Calu3 (cell line): Measurements from ENCODE around the gene FMN1. TPM values are rescaled to one million over a fixed set of nuclear protein-coding genes. Genes with fewer than 3 reads are reported as not detected.

Source experiments
- BruUV-seq: library from RNA; stranded (reverse); fragments of 400-500 nt; replicated peaks from 2 replicates; lab custom pipeline; 2021; lab: Mats Ljungman, UMichigan
- CTCF ChIA-PET: fragments of 300-600 bp; sonication (Branson Sonifier 250); formaldehyde crosslinking; loops from one replicate; lab custom pipeline; 2022; ENCODE audit warnings: antibody characterized with exemption; lab: Charles Lee
- DNase-seq: peaks from one replicate; pipeline ENCODE4 v3.0.0; 2022
- H3K27ac Mint-ChIP-seq: one replicate; pipeline ENCODE4 v1.8.0; 2022; ENCODE audit warnings: mixed read lengths; ENCODE audit not compliant: unreplicated experiment
- H3K27me3 Mint-ChIP-seq: one replicate; pipeline ENCODE4 v1.8.0; 2022; ENCODE audit warnings: mixed read lengths; ENCODE audit not compliant: unreplicated experiment
- H3K36me3 Mint-ChIP-seq: one replicate; pipeline ENCODE4 v1.8.0; 2022; ENCODE audit warnings: mild to moderate bottlenecking, moderate library complexity, mixed read lengths; ENCODE audit not compliant: insufficient read depth, unreplicated experiment
- H3K4me1 Mint-ChIP-seq: one replicate; pipeline ENCODE4 v1.8.0; 2022; ENCODE audit warnings: mild to moderate bottlenecking, low read depth, mixed read lengths; ENCODE audit not compliant: unreplicated experiment
- H3K4me3 Mint-ChIP-seq: one replicate; pipeline ENCODE4 v1.8.0; 2022; ENCODE audit warnings: mild to moderate bottlenecking, low read depth, moderate library complexity, mixed read lengths; ENCODE audit not compliant: unreplicated experiment
- H3K9me3 Mint-ChIP-seq: one replicate; pipeline ENCODE4 v1.8.0; 2022; ENCODE audit warnings: low read depth, mixed read lengths; ENCODE audit not compliant: unreplicated experiment
- intact Hi-C: fragments of 100-400 bp; cut with micrococcal nuclease; formaldehyde crosslinking; loops from one replicate; pipeline ENCODE4 v1.10.0; 2022; ENCODE audit not compliant: unreplicated experiment
- total RNA-seq: library from RNA; stranded (reverse); gene quantifications from 2 replicates; pipeline ENCODE4 v1.2.3, GENCODE V29; 2022
- TF ChIP-seq, protein P1 (sequence below): fragments of 200-600 bp; IDR thresholded peaks from one replicate; pipeline ENCODE4 v1.8.0; 2022; ENCODE audit warnings: antibody characterized with exemption; ENCODE audit not compliant: unreplicated experiment

Gene FMN1
- total RNA-seq, 1 experiment from 2014 or later = 7.1 TPM

- intact Hi-C loops = no loop called here
- Mint-ChIP-seq H3K27ac (no peak overlapping the region), H3K36me3 (no peaks in the 10 kb centered on the region), H3K27me3 (no peaks in the 10 kb centered on the region), H3K4me1 (no peaks in the 10 kb centered on the region), H3K9me3 (no peaks in the 10 kb centered on the region), H3K4me3 (no peak overlapping the region)
- CTCF ChIA-PET = no interaction called here
- no peak for DNase-seq
- BruUV-seq = no TSS peak
- TF ChIP-seq, protein P1, sequence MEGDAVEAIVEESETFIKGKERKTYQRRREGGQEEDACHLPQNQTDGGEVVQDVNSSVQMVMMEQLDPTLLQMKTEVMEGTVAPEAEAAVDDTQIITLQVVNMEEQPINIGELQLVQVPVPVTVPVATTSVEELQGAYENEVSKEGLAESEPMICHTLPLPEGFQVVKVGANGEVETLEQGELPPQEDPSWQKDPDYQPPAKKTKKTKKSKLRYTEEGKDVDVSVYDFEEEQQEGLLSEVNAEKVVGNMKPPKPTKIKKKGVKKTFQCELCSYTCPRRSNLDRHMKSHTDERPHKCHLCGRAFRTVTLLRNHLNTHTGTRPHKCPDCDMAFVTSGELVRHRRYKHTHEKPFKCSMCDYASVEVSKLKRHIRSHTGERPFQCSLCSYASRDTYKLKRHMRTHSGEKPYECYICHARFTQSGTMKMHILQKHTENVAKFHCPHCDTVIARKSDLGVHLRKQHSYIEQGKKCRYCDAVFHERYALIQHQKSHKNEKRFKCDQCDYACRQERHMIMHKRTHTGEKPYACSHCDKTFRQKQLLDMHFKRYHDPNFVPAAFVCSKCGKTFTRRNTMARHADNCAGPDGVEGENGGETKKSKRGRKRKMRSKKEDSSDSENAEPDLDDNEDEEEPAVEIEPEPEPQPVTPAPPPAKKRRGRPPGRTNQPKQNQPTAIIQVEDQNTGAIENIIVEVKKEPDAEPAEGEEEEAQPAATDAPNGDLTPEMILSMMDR = no peak
Measured at GRCh38 chr15:33136353-33136752, 58.2 kb downstream of the FMN1 start.

- H3K27me3 Mint-ChIP-seq = no peaks in the 10 kb centered on the region
- H3K4me3 Mint-ChIP-seq = no peak overlapping the region
- no peaks in the 10 kb centered on the region for H3K36me3 Mint-ChIP-seq
- TF ChIP-seq, protein P1 = no peak
- intact Hi-C loops = no loop called here
- no TSS peak for BruUV-seq
- no peaks in the 10 kb centered on the region for H3K4me1 Mint-ChIP-seq
- CTCF ChIA-PET = no interaction called here
- no peak overlapping the region for H3K27ac Mint-ChIP-seq
- H3K9me3 Mint-ChIP-seq = no peaks in the 10 kb centered on the region
- DNase-seq = no peak
Measured at GRCh38 chr15:33135355-33135781, 59.1 kb downstream of the FMN1 start.

- Mint-ChIP-seq H3K27me3 (no peaks in the 10 kb centered on the region), H3K9me3 (no peaks in the 10 kb centered on the region), H3K36me3 (no peaks in the 10 kb centered on the region), H3K4me1 (no peaks in the 10 kb centered on the region), H3K4me3 (no peak overlapping the region), H3K27ac (no peak overlapping the region)
- BruUV-seq = no TSS peak
- peak; percentile 7 for DNase-seq
- TF ChIP-seq, protein P1 = peak; percentile 22
- CTCF ChIA-PET = interaction anchor here (1.1 kb wide), 1 partner anchor 46 kb away, joined by 6 read pairs; no protein-coding TSS in a partner anchor
- intact Hi-C loops = loop anchor here (1.0 to 2.0 kb wide), 2 partner anchors 47 to 110 kb away; no protein-coding TSS in a partner anchor
Measured at GRCh38 chr15:33132722-33133345, 61.7 kb downstream of the FMN1 start.

- H3K27me3 Mint-ChIP-seq = no peaks in the 10 kb centered on the region
Measured at GRCh38 chr15:33132233-33132580, 62.3 kb downstream of the FMN1 start.

More at GRCh38 chr15:33132233-33132580, 62.3 kb downstream of the FMN1 start:
- DNase-seq = no peak
- intact Hi-C loops = loop anchor here (1.0 to 2.0 kb wide), 2 partner anchors 46 to 109 kb away; no protein-coding TSS in a partner anchor
- Mint-ChIP-seq H3K4me3 (no peak overlapping the region), H3K4me1 (no peaks in the 10 kb centered on the region), H3K9me3 (no peaks in the 10 kb centered on the region), H3K27ac (no peak overlapping the region), H3K36me3 (no peaks in the 10 kb centered on the region)
- BruUV-seq = no TSS peak
- CTCF ChIA-PET = interaction anchor here (1.1 kb wide), 1 partner anchor 46 kb away, joined by 6 read pairs; no protein-coding TSS in a partner anchor
- TF ChIP-seq, protein P1 = no peak
